KMS-11 (cell line): Measurements from ENCODE around the gene WDR18.

Experiments used
- H2AFZ ChIP-seq: fragments of 200-600 bp; sonication (generic); 2 replicates; pipeline ENCODE4 v1.6.1; 2016; ENCODE audit warnings: antibody characterized with exemption, mixed run types, low read depth
- H3K27ac ChIP-seq: fragments of 200-600 bp; sonication (generic); 2 replicates; pipeline ENCODE4 v1.6.1; 2016; ENCODE audit warnings: mild to moderate bottlenecking, mixed run types
- H3K27me3 ChIP-seq: fragments of 200-600 bp; sonication (generic); 2 replicates; pipeline ENCODE4 v1.6.1; 2017; ENCODE audit warnings: mild to moderate bottlenecking, low read depth, mixed run types, moderate library complexity; ENCODE audit not compliant: insufficient read depth
- H3K36me3 ChIP-seq: fragments of 200-600 bp; sonication (generic); 2 replicates; pipeline ENCODE4 v1.6.1; 2017; ENCODE audit warnings: mild to moderate bottlenecking, mixed run types; ENCODE audit not compliant: insufficient read depth
- H3K4me1 ChIP-seq: fragments of 200-600 bp; sonication (generic); 2 replicates; pipeline ENCODE4 v1.6.1; 2016; ENCODE audit warnings: mild to moderate bottlenecking, low read depth, mixed run types; ENCODE audit not compliant: poor library complexity, severe bottlenecking
- H3K4me2 ChIP-seq: fragments of 200-600 bp; sonication (generic); 2 replicates; pipeline ENCODE4 v1.7.0; 2016; ENCODE audit warnings: mild to moderate bottlenecking, mixed run types
- H3K4me3 ChIP-seq: fragments of 200-600 bp; sonication (generic); IDR thresholded peaks from 2 replicates; pipeline ENCODE4 v1.6.1; 2017; ENCODE audit warnings: low read depth, low read length, mixed read lengths; ENCODE audit not compliant: insufficient read depth
- H3K79me2 ChIP-seq: fragments of 200-600 bp; sonication (generic); 2 replicates; pipeline ENCODE4 v1.6.1; 2016; ENCODE audit warnings: low read depth, mixed run types; ENCODE audit not compliant: insufficient read depth
- H3K9ac ChIP-seq: fragments of 200-600 bp; sonication (generic); 2 replicates; pipeline ENCODE4 v1.6.1; 2016; ENCODE audit warnings: mild to moderate bottlenecking, mixed run types
- H4K20me1 ChIP-seq: fragments of 200-600 bp; sonication (generic); 2 replicates; pipeline ENCODE4 v1.6.1; 2016; ENCODE audit warnings: mild to moderate bottlenecking, mixed run types; ENCODE audit not compliant: insufficient read depth
- TF ChIP-seq, protein P1 (sequence below): fragments of 200-600 bp; sonication (generic); conservative IDR thresholded peaks from 2 replicates; pipeline ENCODE4 v1.6.1; 2017; ENCODE audit warnings: low read depth, mild to moderate bottlenecking, antibody characterized with exemption, low read length, moderate library complexity, mixed read lengths

The WDR18 gene

GRCh38 chr19:948842-949496, 35.2 kb upstream of the WDR18 start:
- Histone ChIP-seq H2AFZ (no peak overlapping the region), H3K4me3 (no peak overlapping the region), H3K36me3 (no peaks in the 10 kb centered on the region), H3K4me2 (no peak overlapping the region), H3K9ac (no peak overlapping the region), H3K27ac (no peak overlapping the region), H4K20me1 (no peaks in the 10 kb centered on the region), H3K4me1 (no peaks in the 10 kb centered on the region), H3K27me3 (no peaks in the 10 kb centered on the region), H3K79me2 (no peaks in the 10 kb centered on the region; the same call in 1 of the 2 replicates)
- TF ChIP-seq, protein P1, sequence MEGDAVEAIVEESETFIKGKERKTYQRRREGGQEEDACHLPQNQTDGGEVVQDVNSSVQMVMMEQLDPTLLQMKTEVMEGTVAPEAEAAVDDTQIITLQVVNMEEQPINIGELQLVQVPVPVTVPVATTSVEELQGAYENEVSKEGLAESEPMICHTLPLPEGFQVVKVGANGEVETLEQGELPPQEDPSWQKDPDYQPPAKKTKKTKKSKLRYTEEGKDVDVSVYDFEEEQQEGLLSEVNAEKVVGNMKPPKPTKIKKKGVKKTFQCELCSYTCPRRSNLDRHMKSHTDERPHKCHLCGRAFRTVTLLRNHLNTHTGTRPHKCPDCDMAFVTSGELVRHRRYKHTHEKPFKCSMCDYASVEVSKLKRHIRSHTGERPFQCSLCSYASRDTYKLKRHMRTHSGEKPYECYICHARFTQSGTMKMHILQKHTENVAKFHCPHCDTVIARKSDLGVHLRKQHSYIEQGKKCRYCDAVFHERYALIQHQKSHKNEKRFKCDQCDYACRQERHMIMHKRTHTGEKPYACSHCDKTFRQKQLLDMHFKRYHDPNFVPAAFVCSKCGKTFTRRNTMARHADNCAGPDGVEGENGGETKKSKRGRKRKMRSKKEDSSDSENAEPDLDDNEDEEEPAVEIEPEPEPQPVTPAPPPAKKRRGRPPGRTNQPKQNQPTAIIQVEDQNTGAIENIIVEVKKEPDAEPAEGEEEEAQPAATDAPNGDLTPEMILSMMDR, result no peak

DNA sequence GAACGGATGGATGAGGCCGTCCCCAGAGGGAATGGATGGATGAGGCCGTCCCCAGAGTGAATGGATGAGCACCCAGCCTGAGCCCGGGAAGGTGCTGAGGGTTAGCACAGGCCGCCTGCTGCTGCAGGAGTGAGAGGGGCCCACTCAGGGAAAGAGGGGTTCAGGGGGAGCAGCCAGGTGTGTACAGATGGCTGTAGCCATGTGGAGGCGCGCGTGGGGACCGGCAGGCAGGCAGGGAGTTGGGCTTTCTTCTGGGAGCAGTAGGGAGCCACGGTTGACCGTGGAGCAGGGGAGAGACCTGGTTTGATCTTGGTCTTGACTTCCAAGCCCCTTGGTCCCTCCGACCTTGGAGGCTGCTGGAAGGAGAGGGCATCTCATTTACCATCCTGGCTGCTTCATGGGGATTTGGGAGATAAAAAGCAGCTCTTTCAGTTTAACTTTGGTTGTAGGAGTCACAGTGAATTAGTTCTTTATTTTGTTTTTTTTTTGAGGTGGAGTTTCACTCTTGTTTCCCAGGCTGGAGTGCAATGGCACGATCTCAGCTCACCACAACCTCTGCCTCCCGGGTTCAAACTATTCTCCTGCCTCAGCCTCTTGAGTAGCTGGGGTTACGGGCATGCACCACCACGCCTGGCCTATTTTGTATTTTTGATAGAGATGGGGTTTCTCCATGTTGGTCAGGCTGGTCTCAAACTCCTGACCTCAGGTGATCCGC, 33.6 kb upstream of the WDR18 start:
- Histone ChIP-seq H3K4me1 (no peaks in the 10 kb centered on the region), H3K9ac (no peak overlapping the region), H4K20me1 (no peaks in the 10 kb centered on the region), H3K79me2 (no peaks in the 10 kb centered on the region), H3K36me3 (no peaks in the 10 kb centered on the region), H3K4me2 (no peak overlapping the region), H2AFZ (no peak overlapping the region), H3K27me3 (no peaks in the 10 kb centered on the region), H3K4me3 (no peak overlapping the region), H3K27ac (no peak overlapping the region)
- TF ChIP-seq, protein P1, result no peak

GRCh38 chr19:952049-952679, 32.0 kb upstream of the WDR18 start:
- TF ChIP-seq, protein P1, result no peak
- H3K4me3 ChIP-seq, result no peak overlapping the region
- H3K4me2 ChIP-seq, result no peak overlapping the region
- no peaks in the 10 kb centered on the region for H3K36me3 ChIP-seq
- no peaks in the 10 kb centered on the region for H3K4me1 ChIP-seq
- no peak overlapping the region for H3K9ac ChIP-seq
- H2AFZ ChIP-seq, result no peak overlapping the region
- no peaks in the 10 kb centered on the region for H3K79me2 ChIP-seq
- no peaks in the 10 kb centered on the region for H4K20me1 ChIP-seq
- no peaks in the 10 kb centered on the region for H3K27me3 ChIP-seq
- no peak overlapping the region for H3K27ac ChIP-seq

GRCh38 chr19:952680-953444, 31.3 kb upstream of the WDR18 start:
- no peaks in the 10 kb centered on the region for H3K4me1 ChIP-seq

More at GRCh38 chr19:952680-953444, 31.3 kb upstream of the WDR18 start:
- TF ChIP-seq, protein P1, result no peak
- Histone ChIP-seq H3K9ac (no peak overlapping the region), H3K27ac (no peak overlapping the region), H3K4me2 (no peak overlapping the region), H3K79me2 (no peaks in the 10 kb centered on the region), H3K27me3 (no peaks in the 10 kb centered on the region), H3K36me3 (no peaks in the 10 kb centered on the region), H2AFZ (no peak overlapping the region), H3K4me3 (no peak overlapping the region), H4K20me1 (no peaks in the 10 kb centered on the region)
